ENCODE measurements around the gene DCTPP1. TPM values are rescaled to one million over a fixed set of nuclear protein-coding genes. Genes with fewer than 3 reads are reported as not detected.

Gene DCTPP1
- total and polyA plus RNA-seq, 2 of the 13 experiments (the other 11 are each of a cell fraction or from before 2014, with no cell fraction given): 54.8 to 74.4 TPM

GRCh38 chr16:30401768-30402425 lies 27.9 kb downstream of the DCTPP1 start (continued):
- TF ChIP-seq ZNF407 (CRISPR knock-in tag; IDR thresholded peaks at IDR 0.05; ENCODE audit: not compliant biosample characterization) (no peak), ZBTB1 (CRISPR knock-in tag; IDR thresholded peaks at IDR 0.05; ENCODE audit: borderline replicate concordance) (no peak), ELK4 (CRISPR knock-in tag; IDR thresholded peaks at IDR 0.05; ENCODE audit: borderline replicate concordance) (no peak), ZNF609 (CRISPR knock-in tag; IDR thresholded peaks at IDR 0.05; ENCODE audit: borderline replicate concordance) (peak; percentile 77), NFIB (CRISPR knock-in tag; IDR thresholded peaks at IDR 0.05; ENCODE audit: borderline replicate concordance) (no peak), IRF9 (CRISPR knock-in tag; IDR thresholded peaks at IDR 0.05; ENCODE audit: borderline replicate concordance) (0 out of 2 replicates have a peak, but pooled peaks have one; percentile 18), CC2D1A (CRISPR knock-in tag; IDR thresholded peaks at IDR 0.05) (no peak), PHF20 (CRISPR knock-in tag; IDR thresholded peaks at IDR 0.05) (peak; percentile 45; the same call in 1 of the 2 replicates), ZNF660 (CRISPR knock-in tag; IDR thresholded peaks at IDR 0.05; ENCODE audit: borderline replicate concordance, low read depth) (no peak), JUND (CRISPR knock-in tag; IDR thresholded peaks at IDR 0.05) (no peak), SUZ12 (IDR thresholded peaks at IDR 0.05; ENCODE audit: low read depth, low read length) (no peak), HDAC1 (CRISPR knock-in tag; IDR thresholded peaks at IDR 0.05) (peak; percentile 89), ZNF773 (CRISPR knock-in tag; IDR thresholded peaks at IDR 0.05; ENCODE audit: borderline replicate concordance) (no peak)

Measured in HepG2 (cell line).